Neutrophil (primary cell): ENCODE data around the gene CEP41.

ENCODE experiments used
- H3K27ac ChIP-seq: fragments of 200-600 bp; sonication (generic); 2 replicates; pipeline ENCODE4 v1.5.1; 2016; ENCODE audit warnings: mild to moderate bottlenecking, moderate library complexity
- H3K27me3 ChIP-seq: fragments of 200-600 bp; sonication (generic); 2 replicates; pipeline ENCODE4 v1.6.0; 2016; ENCODE audit warnings: mild to moderate bottlenecking
- H3K36me3 ChIP-seq: fragments of 200-600 bp; sonication (generic); 2 replicates; pipeline ENCODE4 v1.5.1; 2017
- H3K4me1 ChIP-seq, 2 experiments: fragments of 200-600 bp in 1 of 2; sonication (generic) in 1 of 2; 1 replicate in 1 of 2; 2 replicates in 1 of 2; pipeline versions ENCODE4 v1.5.1 to v1.6.1; 2013 to 2016; ENCODE audit warnings: low read depth in 1 of 2, low read length in 1 of 2, mild to moderate bottlenecking in 1 of 2, moderate library complexity in 1 of 2; ENCODE audit not compliant: control insufficient read depth in 1 of 2, insufficient read depth in 1 of 2
- H3K4me3 ChIP-seq, 2 experiments: fragments of 200-600 bp in 1 of 2; sonication (generic) in 1 of 2; 1 replicate in 1 of 2; 2 replicates in 1 of 2; pipeline ENCODE4 v1.5.1; 2013 to 2016; ENCODE audit warnings: low read depth in 1 of 2, low read length in 1 of 2, mild to moderate bottlenecking in 1 of 2, moderate library complexity in 1 of 2
- H3K9me3 ChIP-seq: fragments of 200-600 bp; sonication (generic); 2 replicates; pipeline ENCODE4 v1.5.1; 2016
- CTCF ChIP-seq: fragments of 200-600 bp; sonication (generic); IDR thresholded peaks from 2 replicates; pipeline ENCODE4 v1.5.1; 2016; ENCODE audit warnings: antibody characterized with exemption

The CEP41 gene

GRCh38 chr7:130396109-130396508 is 44.7 kb downstream of the CEP41 start:
- Histone ChIP-seq H3K4me3 (no peak overlapping the region), H3K36me3 (no peaks in the 10 kb centered on the region), H3K27ac (no peak overlapping the region), H3K9me3 (no peaks in the 10 kb centered on the region), H3K4me1 (peaks cover 13 to 14% of the 10 kb centered on the region in 2 experiments), H3K27me3 (peaks cover 55% of the 10 kb centered on the region)
- no peak for TF ChIP-seq CTCF

GRCh38 chr7:130395421-130395820 is 45.4 kb downstream of the CEP41 start:
- Histone ChIP-seq H3K36me3 (no peaks in the 10 kb centered on the region), H3K9me3 (no peaks in the 10 kb centered on the region), H3K27me3 (peaks cover 55% of the 10 kb centered on the region), H3K27ac (no peak overlapping the region), H3K4me1 (peaks cover 13 to 14% of the 10 kb centered on the region in 2 experiments), H3K4me3 (no peak overlapping the region)
- TF ChIP-seq CTCF = no peak

- H3K4me3 ChIP-seq = no peak overlapping the region
- peaks cover 13 to 14% of the 10 kb centered on the region in 2 experiments for H3K4me1 ChIP-seq
- no peaks in the 10 kb centered on the region for H3K36me3 ChIP-seq
- H3K9me3 ChIP-seq = no peaks in the 10 kb centered on the region
- H3K27ac ChIP-seq = no peak overlapping the region
- TF ChIP-seq CTCF = no peak
- H3K27me3 ChIP-seq = peaks cover 55% of the 10 kb centered on the region
Measured at GRCh38 chr7:130394421-130395195, 46.2 kb downstream of the CEP41 start.

GRCh38 chr7:130393841-130394411 is 46.9 kb downstream of the CEP41 start:
- Histone ChIP-seq H3K9me3 (no peaks in the 10 kb centered on the region), H3K27ac (no peak overlapping the region), H3K36me3 (no peaks in the 10 kb centered on the region), H3K4me3 (no peak overlapping the region), H3K4me1 (peaks cover 13% of the 10 kb centered on the region in 2 experiments), H3K27me3 (peaks cover 55% of the 10 kb centered on the region)
- TF ChIP-seq CTCF = no peak

GRCh38 chr7:130393101-130393561 is 47.7 kb downstream of the CEP41 start:
- Histone ChIP-seq H3K4me3 (no peak overlapping the region), H3K9me3 (no peaks in the 10 kb centered on the region), H3K27me3 (peaks cover 55% of the 10 kb centered on the region), H3K36me3 (no peaks in the 10 kb centered on the region), H3K27ac (no peak overlapping the region), H3K4me1 (peaks cover 5 to 6% of the 10 kb centered on the region in 2 experiments)
- no peak for TF ChIP-seq CTCF
